NCI-H2081 (cell line): ENCODE data around the gene TSPEAR.
"Not testable (repeated sequence)": the region's sequence is repeated elsewhere in the genome, so short reads cannot be mapped to it uniquely, and the experiment has no call there.

Experiments used
- DNase-seq, 2 experiments: peaks; one replicate each; lab custom pipeline; 2025; lab: John Stamatoyannopoulos, UW

Gene TSPEAR

GRCh38 chr21:44702111-44702972, 9.0 kb downstream of the TSPEAR start:
- peak in 1 of 2 experiments; percentile 56 for DNase-seq

DNA sequence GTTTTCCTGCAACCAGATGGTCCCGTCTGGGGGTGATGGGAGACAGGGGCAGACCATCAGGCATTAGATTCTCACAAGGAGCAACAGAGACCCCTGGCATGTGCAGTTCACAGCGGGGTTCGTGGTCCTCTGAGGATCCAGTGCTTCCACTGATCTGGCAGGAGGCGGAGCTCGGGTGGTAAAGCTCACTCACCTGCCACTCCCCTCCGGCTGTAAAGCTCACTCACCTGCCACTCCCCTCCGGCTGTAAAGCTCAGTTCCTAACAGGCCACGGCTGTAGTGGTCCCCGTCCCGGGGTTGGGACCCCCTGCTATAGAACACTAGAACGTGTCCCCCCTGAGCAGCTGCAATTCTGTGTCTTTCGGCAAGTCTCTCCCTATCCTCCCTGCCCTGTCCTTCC, 9.8 kb downstream of the TSPEAR start:
- DNase-seq: no peak

GRCh38 chr21:44701023-44701400, 10.4 kb downstream of the TSPEAR start:
- no peak for DNase-seq

GRCh38 chr21:44700101-44701022, 11.0 kb downstream of the TSPEAR start:
- no peak for DNase-seq

GRCh38 chr21:44699502-44700001, 11.8 kb downstream of the TSPEAR start:
- no peak for DNase-seq

DNA sequence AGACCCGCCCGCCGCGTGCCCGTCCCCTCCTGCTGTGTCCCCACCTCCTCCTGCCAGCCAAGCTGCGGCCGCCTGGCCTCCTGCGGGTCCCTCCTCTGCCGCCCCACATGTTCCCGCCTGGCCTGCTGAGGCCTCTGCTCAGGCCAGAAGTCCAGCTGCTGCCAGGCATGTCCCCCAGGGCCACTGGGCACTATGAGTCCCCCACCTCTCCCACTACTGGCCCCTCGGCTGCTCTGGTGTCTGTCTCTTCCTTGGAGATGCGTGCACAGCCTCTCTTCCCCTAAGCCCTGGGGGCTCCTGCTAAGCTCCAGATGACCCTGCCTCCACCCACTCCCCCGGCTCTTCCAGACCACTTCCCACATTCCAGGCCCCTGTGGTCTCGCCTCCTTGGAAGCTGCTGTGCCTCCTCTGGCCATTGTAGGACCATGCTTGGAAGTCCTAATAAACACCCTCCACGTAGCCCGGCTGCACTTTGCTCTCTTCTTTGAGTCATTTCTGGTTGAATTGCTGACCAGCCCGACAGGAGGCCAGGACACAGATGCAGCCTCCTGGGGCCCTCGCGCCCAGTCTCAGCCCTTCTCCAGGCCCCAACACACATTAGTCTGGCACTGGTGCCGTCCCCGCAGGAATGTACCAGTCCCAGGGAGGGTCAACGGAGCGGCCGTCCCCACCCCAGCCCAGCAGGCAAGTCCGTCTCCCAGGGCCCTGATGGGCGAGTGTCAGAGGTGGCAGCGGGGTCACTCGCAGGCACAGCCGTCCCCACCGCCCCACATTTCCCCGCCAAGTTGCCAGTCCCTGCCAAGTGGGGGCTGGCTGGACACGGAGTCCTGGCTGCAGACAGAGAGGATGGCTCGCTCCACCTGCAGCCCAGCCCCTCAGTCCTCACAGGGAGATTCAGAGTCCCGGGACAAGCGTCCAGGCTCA, 13.3 kb downstream of the TSPEAR start:
- DNase-seq: no peak

- not testable (repeated sequence) for DNase-seq
These were observed 14.1 kb downstream of the TSPEAR start, which contains the start of gene KRTAP10-12 for GRCh38 chr21:44697172-44697810. KRTAP10-12 (plus strand) TSS chr21:44697172; CDS start chr21:44697202, 30 bp downstream.

GRCh38 chr21:44696572-44696971, 14.8 kb downstream of the TSPEAR start:
- no peak for DNase-seq

DNA sequence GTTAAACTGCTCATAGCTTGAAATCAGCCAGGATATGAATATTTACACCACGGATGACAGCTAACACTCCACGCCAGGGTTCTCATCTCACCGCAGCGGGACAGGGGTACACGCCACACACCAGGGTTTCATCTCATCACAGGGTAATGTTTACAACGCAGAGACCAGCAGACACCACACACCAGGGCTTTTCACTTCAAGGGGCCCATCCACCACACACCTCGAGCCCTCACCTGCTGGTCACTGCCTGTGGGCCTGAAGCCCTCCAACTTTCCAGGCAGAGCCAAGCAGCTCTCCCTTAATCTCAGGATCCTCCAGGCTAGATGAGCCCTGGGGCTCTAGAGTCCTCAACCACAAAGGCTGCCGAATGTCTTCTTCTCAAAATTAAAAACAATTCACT, 15.7 kb downstream of the TSPEAR start:
- no peak for DNase-seq

DNA sequence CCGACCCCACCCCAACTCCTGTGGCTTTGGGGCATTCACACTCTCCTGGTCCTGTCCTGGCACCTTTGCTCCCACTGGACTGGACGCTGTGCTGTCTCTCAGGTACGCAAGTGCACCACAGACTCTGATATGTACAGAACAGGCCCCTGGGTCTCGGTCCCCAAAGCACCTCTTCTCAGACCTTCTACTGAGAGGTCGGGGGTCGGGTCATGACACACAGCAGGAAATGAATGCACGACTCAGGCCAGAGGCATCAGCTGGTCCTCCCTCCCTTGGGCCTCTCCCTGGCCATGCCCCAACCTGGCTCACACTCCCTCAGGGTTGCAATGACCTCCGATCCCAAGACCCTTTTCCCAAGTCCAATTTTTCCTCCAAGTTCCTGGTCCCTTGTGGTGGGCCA, 16.2 kb downstream of the TSPEAR start:
- DNase-seq: no peak

DNA sequence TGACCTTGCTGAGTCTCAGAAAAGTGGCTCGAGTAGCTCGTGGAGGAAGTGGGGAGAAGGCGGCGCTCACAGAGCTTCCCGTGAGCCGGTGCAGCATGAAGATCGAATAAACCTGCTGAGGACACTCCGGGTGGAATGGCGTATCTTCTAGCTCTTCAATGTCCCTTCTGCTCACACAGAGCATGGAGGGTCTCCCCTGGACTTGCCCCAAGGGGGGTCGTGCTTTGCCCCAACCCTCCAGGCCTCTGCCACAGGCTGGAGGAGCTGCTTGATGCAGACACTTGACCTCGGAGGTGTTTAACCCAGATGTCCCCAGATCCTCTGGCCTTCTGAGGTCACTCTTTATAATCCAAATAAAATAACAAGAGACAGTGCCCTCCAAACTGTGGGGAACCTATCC, 16.6 kb downstream of the TSPEAR start:
- no peak for DNase-seq

GRCh38 chr21:44692798-44693512, 18.4 kb downstream of the TSPEAR start:
- DNase-seq: no peak

DNA sequence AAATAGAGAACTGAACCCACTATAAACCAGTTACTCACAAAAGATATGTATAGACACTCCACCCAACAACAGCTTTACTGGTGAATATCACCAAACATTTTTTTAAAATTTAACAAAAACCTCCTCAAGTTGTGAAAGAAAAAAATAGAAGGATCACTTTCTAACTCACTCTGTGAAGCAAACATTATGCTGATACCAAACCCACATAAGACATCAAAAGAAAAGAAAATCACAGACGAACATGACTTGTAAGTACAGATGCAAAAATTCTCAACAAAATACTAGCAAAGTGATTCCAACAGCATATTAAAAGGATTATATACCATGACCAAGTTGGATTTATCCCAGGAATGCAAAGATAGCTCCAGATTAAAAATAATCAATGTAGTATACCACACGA, 19.7 kb downstream of the TSPEAR start:
- DNase-seq: no peak

DNA sequence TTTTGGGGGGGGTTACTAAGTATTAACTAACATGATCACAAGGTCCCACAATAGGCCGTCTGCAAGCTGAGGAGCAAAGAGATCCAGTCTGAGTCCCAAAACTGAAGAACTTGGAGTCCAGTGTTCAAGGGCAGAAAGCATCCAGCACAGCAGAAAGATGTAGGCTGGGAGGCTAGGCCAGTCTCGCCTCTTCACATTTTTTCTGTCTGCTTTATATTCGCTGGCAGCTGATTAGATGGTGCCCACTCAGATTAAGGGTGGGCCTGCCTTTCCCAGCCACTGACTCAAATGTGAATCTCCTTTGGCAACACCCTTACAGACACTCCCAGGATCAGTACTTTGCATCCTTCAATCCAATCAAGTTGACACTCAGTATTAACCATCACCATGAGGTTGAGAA, 21.6 kb downstream of the TSPEAR start:
- DNase-seq: not testable (repeated sequence)

DNA sequence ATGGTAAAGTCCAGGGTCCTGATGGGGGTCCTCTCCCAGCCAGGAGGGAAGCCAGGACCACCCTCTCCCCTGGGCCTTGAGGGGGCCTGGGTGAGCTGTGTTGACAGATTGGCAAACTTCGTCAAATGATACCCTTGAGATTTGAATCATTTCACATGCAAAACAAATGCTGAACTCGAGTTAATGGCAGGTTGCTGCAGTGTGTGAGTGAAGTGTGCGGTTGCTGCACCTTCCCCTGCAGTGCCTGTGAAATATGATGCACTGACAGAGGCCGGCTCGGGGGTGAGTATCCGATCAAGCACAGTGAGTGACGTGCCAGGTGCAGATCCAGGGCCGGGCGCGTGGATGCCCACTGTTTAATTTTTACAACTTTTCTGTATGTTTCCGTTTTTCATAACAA, 23.7 kb downstream of the TSPEAR start:
- DNase-seq: no peak

DNA sequence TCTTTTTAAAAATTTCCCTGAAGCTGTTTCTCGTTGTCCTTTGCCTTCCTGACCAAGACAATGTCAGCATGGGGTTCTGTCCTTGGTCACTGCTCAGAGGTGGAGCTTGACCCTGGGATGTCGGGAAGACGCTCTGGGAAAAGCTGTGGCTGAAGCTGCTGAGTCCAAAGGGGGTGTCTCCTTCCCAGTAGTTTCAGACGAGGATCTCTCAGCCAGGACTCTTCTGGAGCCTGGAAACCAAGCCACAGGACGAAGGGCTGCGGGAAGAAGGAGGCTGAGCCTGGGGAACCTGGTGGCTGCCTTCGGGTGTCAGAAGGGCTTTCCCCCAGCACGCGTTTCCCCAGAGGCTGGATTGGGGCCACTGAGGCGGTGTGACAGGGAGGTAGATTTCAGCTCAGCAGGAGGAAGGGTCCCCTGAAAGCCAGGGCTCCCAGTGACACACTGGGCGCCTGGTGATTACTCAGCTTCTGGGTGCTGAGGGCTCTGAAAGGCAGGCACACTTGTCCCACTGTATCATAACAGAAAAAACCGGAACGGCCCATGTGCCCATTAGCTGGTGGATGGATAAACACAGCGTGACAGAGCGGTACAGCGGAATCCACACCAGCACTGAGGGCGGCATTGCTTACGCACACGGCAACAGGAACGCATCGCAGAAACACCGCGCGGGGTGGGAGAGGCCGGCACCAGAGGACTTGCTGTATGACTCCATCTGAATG, 24.4 kb downstream of the TSPEAR start:
- no peak for DNase-seq

- no peak for DNase-seq
These were observed 25.2 kb downstream of the TSPEAR start for GRCh38 chr21:44686000-44686781.

DNA sequence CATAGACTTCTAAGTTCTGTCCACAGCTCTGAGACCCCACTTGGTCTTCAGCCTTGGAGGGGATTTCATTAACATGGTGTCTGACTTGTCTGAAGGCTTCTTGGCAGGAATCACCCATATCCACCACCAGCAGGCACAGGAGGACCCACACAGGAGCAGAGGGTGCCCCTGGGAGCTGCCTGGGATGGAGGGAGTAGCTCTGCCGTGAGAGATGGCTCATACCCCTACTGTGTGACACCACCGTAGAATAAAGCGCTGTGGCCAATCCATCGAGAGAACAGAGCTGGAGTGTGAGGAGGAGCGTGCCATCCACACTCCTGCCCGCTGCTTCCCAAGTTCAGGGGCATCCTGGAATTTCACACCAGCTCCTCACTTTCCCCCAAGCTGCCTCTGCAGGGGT, 26.3 kb downstream of the TSPEAR start:
- not testable (repeated sequence) for DNase-seq

DNA sequence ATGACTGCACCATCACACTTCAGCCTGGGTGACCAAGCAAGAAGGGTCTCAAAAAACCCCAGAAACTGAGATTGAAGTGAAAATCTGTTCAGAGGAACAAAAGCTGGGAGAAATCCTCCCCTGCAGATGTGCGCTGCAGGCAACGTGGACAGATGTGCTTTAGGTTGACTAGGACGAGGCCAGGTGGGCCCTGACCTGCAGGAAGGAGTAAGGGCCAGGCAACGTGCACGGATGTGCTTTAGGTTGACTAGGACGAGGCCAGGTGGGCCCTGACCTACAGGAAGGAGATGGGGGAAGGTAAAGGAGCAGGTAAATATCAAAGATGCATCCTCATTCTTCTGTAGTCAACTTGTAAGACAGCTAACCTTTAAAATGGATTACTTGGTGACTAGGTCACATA, 26.9 kb downstream of the TSPEAR start:
- DNase-seq: no peak
